ENCODE measurements around the gene SLC4A5.

Gene SLC4A5

GRCh38 chr2:74314107-74314506, 29.1 kb downstream of the SLC4A5 start:
- no peak for DNase-seq (ENCODE audit: low read depth)

DNA sequence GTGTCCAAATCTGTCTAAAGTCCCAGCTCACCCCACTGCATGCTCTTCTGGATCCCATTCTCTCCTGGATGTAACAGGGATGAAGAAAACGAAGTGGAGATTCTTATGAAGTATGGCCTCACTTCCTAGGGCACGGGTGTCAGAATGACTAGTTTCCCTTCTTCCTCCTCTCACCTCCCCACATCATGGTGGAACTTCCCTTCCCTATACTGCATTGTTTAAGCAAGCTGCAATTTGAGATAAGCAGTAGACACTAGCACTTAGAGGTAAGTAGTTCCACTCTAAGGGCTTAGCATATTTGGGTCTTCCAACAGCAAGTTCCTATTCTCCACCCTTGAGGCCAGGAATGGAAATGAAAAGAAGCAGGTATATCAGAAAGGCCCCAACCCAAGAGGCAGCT, 29.7 kb downstream of the SLC4A5 start:
- no peak for DNase-seq (ENCODE audit: low read depth)

DNA sequence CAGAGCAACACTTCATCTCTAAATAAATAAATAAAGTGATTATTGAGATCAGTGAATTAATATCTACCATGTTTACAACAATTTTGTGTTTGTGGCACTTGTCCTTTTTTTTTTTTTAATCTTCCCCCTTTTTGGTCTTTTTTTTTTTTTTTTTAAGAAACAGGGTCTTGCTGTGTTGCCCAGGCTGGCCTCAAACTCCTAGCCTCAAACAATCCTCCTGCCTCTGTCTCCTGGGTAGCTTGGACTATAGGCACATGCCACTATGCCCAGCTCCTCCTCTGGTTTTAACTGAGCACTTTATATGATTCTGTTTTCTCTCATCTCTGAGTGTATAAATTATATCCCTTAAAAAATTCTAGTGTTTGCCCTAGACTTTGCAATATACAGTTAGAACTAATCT, 30.3 kb downstream of the SLC4A5 start:
- DNase-seq (ENCODE audit: low read depth) = no peak

DNA sequence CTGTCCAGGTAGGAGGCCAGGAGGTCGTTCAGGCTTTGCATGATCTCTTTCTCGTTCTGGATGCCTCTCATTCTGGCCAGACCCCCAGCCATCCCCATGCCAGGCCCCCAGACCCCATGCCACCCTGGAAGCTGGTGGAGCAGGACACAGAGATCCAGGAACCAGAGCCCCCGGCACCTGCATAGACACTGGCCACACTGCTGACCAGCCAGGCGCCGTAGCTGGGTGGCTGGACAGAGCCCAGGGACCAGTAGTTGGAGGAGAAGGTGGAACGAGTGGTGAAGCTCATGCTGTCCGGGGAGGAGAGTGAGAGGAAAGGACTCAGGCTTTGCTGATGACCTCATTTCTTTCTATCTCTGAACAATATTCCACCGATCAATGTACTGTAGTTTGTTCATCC, 35.5 kb downstream of the SLC4A5 start:
- DNase-seq (ENCODE audit: low read depth) = no peak

- no peak for DNase-seq (ENCODE audit: low read depth)
Observed at GRCh38 chr2:74304332-74305148, 38.7 kb downstream of the SLC4A5 start.

- DNase-seq (ENCODE audit: low read depth) = no peak
Observed at GRCh38 chr2:74302865-74303264, 40.4 kb downstream of the SLC4A5 start.

DNA sequence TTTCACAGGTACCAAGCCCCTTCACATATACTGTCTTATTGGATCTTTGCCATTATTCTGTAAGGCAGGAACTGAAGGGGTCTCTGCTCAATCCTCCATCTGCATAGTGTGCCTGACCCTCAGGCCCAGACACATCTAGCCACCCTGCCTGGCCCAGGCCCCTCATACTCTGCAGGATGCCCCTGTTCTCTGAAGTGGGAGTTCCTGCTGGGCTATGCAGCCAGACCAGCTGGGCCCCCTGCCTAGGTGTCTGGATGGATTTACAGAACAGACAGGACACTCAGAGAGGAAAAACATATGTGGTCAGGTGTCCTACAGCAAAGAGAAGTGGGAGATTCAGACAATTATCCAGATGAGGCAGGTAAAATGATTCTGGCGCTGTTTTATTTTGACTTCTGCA, 42.0 kb downstream of the SLC4A5 start:
- DNase-seq (ENCODE audit: low read depth) = no peak

GRCh38 chr2:74300506-74300905, 42.7 kb downstream of the SLC4A5 start:
- DNase-seq (ENCODE audit: low read depth) = no peak

GRCh38 chr2:74297950-74298349, 45.3 kb downstream of the SLC4A5 start:
- DNase-seq (ENCODE audit: low read depth) = no peak

DNA sequence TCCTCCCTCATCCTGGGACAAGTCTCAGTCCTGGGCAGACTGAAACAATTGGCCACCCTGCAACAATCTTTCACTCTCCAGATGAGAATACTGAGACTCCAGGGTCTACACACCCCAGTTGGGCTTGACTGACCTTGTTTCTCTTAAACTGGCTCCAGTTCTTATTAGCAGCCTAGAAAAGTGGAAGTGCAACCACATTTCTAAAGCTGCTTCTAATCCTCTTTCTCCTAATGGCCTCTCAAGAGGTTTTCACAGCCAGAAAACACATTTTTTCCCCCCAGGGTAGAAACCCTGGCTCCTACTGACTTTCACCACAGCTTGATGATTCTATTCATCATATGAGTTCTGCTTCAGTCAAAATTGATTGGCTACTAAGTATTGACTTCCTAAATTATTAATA, 45.8 kb downstream of the SLC4A5 start:
- no peak for DNase-seq (ENCODE audit: low read depth)

GRCh38 chr2:74293191-74293991, 49.8 kb downstream of the SLC4A5 start:
- DNase-seq (ENCODE audit: low read depth) = no peak

DNA sequence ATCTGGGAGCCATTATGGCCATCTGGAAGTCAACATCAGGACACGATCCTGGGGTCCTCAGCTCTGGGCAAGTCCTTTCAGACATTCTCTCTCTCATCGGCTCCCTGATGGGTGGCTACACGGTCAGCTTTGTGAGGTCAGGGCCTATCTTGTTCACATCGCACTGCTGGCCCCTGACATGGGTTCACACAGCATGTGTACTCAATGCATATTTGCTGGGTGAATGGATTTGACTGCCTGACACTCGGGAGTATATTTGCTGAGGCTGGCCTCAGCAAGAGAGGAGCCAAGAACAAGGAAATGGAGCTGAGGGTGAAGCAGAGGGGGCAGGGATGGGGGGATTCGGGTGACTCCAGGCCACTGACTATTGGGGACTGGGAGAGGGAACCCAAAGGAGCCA, 50.5 kb downstream of the SLC4A5 start:
- DNase-seq (ENCODE audit: low read depth) = no peak

DNA sequence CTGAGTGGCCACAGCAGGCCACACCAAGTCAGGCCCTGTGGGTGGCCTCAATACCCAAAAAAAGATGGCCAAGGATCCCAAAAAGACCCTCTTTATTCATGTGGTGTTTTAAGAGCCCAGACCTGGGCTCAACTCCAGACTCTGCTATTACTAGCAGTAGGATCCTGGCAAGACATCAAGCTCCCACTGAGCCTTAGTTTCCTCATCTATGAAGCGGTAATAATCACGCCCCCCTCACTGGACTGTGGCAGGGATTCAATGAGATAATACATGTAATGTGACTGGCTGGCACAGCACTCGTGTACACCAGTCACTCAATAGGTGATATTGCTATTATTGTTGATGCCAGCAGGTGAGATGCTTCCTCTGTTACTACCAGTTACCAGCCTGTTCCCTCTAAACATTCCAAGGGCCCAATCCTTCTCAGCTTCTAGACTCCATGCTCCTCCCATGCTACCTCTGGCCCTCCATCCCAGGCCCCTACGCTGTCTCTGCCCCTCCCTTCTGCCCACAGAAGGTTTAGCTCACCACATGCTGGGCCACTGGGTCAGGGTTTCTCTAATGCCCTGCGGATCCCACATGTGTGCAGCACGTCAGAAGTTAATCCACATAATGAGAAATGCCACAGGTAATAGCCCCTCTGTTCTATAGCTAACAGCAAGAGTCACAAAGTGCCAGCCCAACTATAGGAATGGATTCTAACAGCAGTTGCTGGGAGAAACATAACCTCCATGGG, 51.2 kb downstream of the SLC4A5 start:
- DNase-seq (ENCODE audit: low read depth) = no peak

DNA sequence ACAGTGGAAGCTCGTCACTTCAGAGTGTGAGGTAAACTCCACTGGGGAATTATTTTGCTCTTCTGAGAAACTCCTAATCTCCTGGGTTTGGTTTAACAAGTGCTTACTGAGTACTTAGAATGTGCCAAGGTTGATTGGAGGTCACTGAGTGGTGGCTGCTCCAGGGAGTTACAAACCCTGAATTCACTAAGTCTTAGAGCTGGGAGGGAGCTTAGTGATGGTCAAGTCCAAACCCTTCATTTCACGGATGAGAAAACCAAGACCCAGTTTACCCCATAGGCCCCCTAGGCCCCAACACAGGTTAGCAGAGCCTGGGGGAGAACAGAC, 52.0 kb downstream of the SLC4A5 start:
- DNase-seq (ENCODE audit: low read depth) = no peak

- DNase-seq (ENCODE audit: low read depth) = no peak
Observed at GRCh38 chr2:74290466-74291217, 52.6 kb downstream of the SLC4A5 start.

DNA sequence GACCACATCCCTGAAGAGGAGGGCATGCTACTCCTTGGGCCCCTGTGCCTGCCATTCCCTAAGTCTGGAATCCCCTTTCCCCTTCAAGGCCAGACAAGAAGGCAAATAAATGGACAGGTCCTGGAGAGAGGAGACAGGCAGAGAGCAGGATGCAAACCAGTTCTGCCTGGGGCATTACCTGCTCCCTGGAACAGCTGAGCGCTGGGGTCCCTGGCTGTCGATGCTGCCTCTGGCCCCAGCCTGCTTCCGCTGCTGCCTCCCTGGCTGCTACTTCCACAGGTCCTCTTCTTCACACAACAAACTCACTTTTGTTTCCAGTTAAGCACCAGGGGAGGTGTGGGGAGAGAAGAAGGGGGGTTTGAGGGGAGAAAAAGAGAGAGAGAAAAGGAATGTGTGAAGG, 53.1 kb downstream of the SLC4A5 start:
- no peak for DNase-seq (ENCODE audit: low read depth)

GRCh38 chr2:74286725-74287124, 56.5 kb downstream of the SLC4A5 start:
- peak; percentile 32 for DNase-seq (ENCODE audit: low read depth)

- no peak for DNase-seq (ENCODE audit: low read depth)
Observed at GRCh38 chr2:74281141-74281975, 61.9 kb downstream of the SLC4A5 start.

- DNase-seq (ENCODE audit: low read depth) = no peak
Observed at GRCh38 chr2:74278694-74279093, 64.5 kb downstream of the SLC4A5 start.

DNA sequence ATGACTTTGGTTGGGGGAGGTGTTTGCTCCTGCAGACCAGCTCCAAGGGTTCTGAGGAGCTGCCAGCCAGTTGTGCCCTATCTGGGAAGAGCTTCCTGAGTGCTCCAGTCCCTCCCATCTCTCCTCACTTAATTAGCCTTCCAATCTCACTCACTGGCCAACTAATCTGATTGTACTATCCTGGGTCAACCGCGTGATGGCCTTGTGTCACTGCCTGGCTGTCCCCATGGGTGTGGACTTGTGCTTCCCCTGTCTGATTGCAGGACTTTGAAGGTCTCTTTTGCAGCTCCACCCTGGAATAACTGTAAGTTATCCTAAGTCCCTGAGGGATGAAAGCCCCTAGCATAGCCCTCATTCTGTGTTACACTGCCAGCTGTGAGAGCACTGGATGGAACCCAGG, 65.0 kb downstream of the SLC4A5 start:
- no peak for DNase-seq (ENCODE audit: low read depth)

DNA sequence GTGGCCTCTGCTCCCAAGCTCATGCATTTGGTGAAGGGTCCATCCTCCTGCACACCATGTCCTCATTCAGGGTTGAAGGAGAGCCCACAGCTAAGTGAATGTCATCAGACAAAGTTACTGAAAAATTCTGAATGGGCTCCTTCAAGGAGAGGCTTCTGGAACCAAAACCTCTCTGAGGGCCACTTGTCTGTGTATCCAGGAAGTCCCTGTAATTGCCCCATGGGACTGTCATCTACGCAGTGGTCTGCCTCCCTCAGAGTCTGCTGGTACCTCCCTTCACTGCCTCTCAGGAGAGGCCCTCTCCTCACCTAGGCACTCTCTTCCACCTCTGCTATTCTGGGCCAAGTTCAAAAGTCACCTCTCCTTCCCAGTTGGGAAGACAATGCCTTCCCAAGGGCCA, 68.0 kb downstream of the SLC4A5 start:
- DNase-seq (ENCODE audit: low read depth) = no peak

Data from ELR (cell line).